ENCODE results near the gene ARG1.
"Not testable (repeated sequence)": the region's sequence is repeated elsewhere in the genome, so short reads cannot be mapped to it uniquely, and the experiment has no call there.

ARG1 gene

DNA sequence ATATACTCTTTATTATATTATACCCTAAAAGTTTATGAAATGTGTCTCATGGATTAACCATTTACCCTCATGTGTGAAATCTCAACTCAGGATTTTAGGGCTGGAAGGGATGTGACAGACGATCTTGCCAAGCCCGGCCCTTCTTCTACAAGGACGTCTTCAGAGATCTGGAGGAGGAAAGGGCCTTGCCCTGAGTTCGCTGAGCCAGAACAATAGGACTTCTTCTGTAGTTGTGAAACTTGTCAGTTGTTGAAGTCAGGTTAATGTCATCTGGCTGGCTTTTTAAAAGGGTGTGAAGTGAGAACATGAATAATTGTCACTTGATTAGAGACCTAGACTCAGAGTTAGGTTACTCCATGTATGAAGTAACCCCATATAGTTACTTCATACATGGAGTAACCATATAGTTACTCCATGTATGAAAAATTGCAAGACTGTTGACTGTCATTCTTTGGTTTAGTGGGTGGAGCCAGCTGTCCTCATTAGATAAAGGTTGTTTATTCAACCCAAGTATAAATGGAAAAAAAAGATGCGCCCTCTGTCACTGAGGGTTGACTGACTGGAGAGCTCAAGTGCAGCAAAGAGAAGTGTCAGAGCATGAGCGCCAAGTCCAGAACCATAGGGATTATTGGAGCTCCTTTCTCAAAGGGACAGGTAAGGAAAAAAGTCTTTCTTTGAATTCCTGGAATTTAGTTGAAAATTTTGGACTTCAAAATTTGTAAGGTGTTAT, at the start of gene ARG1:
TSS of gene ARG1 (plus strand) at position 541 of the 730 bp plus-strand sequence. CDS start at position 598, 57 bp downstream.
- H3K36me3 ChIP-seq (replicated peaks): no peaks in the 10 kb centered on the region
- in situ Hi-C loops (cut with MboI; ENCODE audit: low sequenced_read_pairs): no loop called here

DNA sequence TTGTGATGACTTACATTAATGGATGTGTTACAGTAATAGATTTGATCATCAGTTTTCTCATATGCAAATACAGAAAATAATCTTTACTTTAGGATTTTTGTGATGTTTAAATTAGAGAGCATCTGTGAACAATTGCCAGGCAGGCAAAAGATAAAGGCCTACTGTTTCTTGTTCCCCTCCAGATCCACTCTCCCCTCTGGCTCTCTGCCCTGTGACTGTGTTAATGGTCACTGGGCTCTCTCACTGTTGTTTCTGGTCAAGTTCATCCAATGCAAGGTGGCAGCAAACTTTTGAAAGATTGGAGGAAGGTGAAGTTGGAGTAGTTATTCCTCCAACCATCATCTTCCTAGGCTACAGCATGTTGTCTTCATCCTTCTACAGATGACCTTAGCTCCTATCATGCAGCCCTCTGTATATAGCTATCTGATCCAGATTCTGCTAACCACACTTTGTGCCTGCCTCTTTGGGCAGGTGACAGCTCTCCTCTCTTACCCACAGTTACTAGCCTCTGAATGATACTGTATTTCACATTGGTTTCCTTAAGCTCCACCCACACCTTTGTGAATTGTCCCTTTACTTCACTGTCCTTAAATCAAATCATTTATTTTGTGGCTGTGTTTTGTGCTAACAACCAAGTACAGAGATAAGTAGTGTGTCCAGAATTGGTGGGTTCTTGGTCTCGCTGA, 48.9 kb upstream of the ARG1 start:
- Histone ChIP-seq H3K36me3 (replicated peaks) (no peaks in the 10 kb centered on the region), H3K9me3 (no peaks in the 10 kb centered on the region), H3K4me1 (peaks cover 5% of the 10 kb centered on the region; the same call in 1 of the 2 replicates), H3K4me3 (no peak overlapping the region), H3K27me3 (ENCODE audit: low read depth) (no peaks in the 10 kb centered on the region)
- no peak for DNase-seq (ENCODE audit: low spot score in 2 of 2)
- in situ Hi-C loops (cut with MboI; ENCODE audit: low sequenced_read_pairs): loop anchor here (10.0 kb wide), 1 partner anchor 639 kb away; no protein-coding TSS in a partner anchor

More for the DNA sequence above, at the start of gene ARG1:
- DNase-seq (ENCODE audit: low spot score in 2 of 2): no peak
- H3K4me3 ChIP-seq: no peak within 1 kb of the TSS
- no peaks in the 10 kb centered on the region for H3K9me3 ChIP-seq
- no peaks in the 10 kb centered on the region for H3K4me1 ChIP-seq
- H3K27me3 ChIP-seq (ENCODE audit: low read depth): no peaks in the 10 kb centered on the region

DNA sequence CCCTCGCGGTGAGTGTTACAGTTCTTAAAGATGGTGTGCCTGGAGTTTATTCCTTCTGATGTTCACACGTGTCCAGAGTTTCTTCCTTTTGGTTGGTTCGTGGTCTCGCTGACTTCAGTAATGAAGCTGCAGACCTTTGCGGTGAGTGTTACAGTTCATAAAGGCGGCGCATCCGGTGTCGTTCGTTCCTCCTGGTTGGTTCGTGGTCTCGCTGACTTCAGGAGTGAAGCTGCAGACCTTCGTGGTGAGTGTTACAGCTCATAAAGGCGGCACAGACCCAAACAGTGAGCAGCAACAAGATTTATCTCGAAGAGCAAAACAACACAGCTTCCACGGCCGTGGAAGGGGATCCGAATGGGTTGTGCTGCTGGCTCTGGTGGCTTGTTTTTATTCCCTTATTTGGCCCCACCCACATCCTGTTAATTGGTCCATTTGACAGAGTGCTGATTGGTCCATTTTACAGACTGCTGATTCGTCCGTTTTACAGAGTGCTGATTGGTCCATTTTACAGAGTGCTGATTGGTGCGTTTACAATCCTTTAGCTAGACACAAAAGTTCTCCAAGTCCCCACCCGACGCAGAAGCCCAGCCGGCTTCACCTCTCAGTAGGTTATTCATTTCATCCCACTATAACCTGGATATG, 48.2 kb upstream of the ARG1 start:
- no peaks in the 10 kb centered on the region for H3K27me3 ChIP-seq (ENCODE audit: low read depth)
- no peaks in the 10 kb centered on the region for H3K36me3 ChIP-seq (replicated peaks)
- in situ Hi-C loops (cut with MboI; ENCODE audit: low sequenced_read_pairs): loop anchor here (10.0 kb wide), 1 partner anchor 640 kb away; no protein-coding TSS in a partner anchor
- H3K9me3 ChIP-seq: no peaks in the 10 kb centered on the region
- no peak for DNase-seq (ENCODE audit: low spot score in 2 of 2)
- H3K4me3 ChIP-seq: no peak overlapping the region
- H3K4me1 ChIP-seq: peaks cover 5% of the 10 kb centered on the region; the same call in 1 of the 2 replicates

DNA sequence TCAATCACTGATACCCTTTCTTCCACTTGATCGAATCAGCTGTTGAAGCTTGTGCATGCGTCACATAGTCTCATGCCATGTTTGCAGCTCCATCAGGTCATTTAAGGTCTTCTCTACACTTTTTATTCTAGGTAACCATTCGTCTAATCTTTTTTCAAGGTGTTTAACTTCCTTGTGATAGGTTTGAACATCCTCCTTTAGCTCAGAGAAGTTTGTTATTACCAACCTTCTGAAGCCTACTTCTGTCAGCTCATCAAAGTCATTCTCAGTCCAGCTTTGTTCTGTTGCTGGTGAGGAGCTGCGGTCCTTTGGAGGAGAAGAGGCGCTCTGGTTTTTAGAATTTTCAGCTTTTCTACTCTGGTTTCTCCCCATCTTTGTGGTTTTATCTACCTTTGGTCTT, 42.1 kb upstream of the ARG1 start:
- in situ Hi-C loops (cut with MboI; ENCODE audit: low sequenced_read_pairs); H3K9me3 ChIP-seq: not testable (repeated sequence)

DNA sequence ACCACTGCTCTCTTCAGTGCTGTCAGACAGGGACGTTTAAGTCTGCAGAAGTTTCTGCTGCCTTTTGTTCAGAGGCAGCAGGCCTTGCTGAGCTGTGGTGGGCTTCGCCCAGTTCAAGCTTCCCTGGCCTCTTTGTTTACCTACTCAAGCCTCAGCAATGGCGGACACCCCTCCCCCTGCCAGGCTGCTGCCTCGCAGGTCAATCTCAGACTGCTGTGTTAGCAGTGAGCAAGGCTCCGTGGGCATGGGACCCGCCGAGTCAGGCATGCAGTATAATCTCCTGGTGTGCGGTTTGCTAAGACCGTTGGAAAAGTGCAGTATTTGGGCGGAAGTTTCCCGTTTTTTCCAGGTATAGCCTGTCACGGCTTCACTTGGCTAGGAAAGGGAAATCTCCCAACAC, 41.3 kb upstream of the ARG1 start:
- in situ Hi-C loops (cut with MboI; ENCODE audit: low sequenced_read_pairs); H3K4me3 ChIP-seq; H3K4me1 ChIP-seq: not testable (repeated sequence)

More for the DNA sequence above, 42.1 kb upstream of the ARG1 start:
- not testable (repeated sequence) for H3K4me1 ChIP-seq; DNase-seq (ENCODE audit: low spot score in 2 of 2); H3K27me3 ChIP-seq (ENCODE audit: low read depth); H3K4me3 ChIP-seq; H3K36me3 ChIP-seq (replicated peaks)

DNA sequence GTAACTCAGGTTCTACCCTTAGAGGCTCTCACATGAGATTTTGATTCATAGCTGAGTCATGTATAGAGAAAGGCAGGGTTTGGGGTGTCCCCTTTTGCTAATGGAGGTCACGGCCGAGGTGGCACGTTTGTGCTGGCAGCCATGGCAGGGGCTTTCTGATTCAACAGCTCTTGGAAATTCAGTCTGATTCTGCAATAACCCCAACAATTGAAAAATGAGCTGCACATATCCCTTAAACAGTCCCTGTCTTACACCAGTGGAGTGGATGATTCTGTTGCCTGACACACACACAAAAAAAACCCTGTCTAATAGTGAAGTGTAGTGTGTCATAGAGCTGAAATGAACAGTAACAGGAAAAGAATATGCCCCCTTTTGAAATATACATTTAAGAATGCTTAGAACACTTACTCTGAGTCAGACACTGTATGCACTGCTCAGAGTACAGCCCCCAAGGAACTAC, 40.4 kb upstream of the ARG1 start:
- Histone ChIP-seq H3K9me3 (no peaks in the 10 kb centered on the region), H3K4me3 (no peak overlapping the region), H3K36me3 (replicated peaks) (no peaks in the 10 kb centered on the region), H3K4me1 (no peaks in the 10 kb centered on the region), H3K27me3 (ENCODE audit: low read depth) (no peaks in the 10 kb centered on the region)
- in situ Hi-C loops (cut with MboI; ENCODE audit: low sequenced_read_pairs): no loop called here
- DNase-seq (ENCODE audit: low spot score in 2 of 2): no peak

More for the DNA sequence above, 41.3 kb upstream of the ARG1 start:
- not testable (repeated sequence) for H3K36me3 ChIP-seq (replicated peaks); H3K27me3 ChIP-seq (ENCODE audit: low read depth); H3K9me3 ChIP-seq; DNase-seq (ENCODE audit: low spot score in 2 of 2)

DNA sequence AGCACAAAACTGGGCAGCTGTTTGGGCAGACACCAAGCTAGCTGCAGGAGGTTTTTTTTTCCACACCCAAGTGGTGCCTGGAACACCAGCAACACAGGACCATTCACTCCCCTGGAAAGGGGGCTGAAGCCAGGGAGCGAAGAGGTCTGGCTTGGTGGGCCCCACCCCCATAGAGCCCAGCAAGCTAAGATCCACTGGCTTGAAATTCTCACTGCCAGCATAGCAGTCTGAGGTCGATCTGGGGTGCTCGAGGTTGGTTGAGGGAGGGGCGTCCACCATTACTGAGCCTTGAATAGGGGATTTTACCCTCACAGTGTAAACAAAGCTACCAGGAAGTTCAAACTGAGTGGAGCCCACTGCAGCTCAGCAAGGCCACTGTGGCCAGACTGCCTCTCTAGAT, 34.4 kb upstream of the ARG1 start:
- H3K4me3 ChIP-seq; H3K4me1 ChIP-seq; H3K36me3 ChIP-seq (replicated peaks); H3K27me3 ChIP-seq (ENCODE audit: low read depth); DNase-seq (ENCODE audit: low spot score in 2 of 2); H3K9me3 ChIP-seq; in situ Hi-C loops (cut with MboI; ENCODE audit: low sequenced_read_pairs): not testable (repeated sequence)

DNA sequence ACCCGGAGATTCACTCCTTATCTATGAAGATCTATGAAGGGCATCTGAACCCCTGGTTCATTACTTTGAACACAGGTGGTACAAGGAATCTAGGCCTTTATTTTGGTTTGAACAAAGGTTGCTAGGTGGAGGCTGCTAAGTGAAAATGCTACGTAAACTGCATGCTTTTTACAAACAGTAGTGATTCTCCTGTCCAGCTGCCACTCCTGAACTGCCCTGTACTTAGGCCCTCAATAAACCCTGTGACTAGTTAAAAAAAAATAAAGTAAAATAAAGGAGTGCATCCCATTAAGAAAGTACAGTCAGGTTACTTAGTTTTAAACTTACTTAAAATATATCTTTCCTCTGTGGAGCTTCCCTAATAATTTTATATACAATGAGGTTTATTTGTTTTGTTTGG, 27.7 kb upstream of the ARG1 start:
- in situ Hi-C loops (cut with MboI; ENCODE audit: low sequenced_read_pairs): no loop called here
- H3K27me3 ChIP-seq (ENCODE audit: low read depth): 0 out of 2 replicates have a peak, but pooled peaks cover 2% of the 10 kb centered on the region
- no peaks in the 10 kb centered on the region for H3K4me1 ChIP-seq
- no peaks in the 10 kb centered on the region for H3K36me3 ChIP-seq (replicated peaks)
- no peak for DNase-seq (ENCODE audit: low spot score in 2 of 2)
- H3K4me3 ChIP-seq: no peak overlapping the region
- H3K9me3 ChIP-seq: no peaks in the 10 kb centered on the region; the same call in 1 of the 2 replicates

DNA sequence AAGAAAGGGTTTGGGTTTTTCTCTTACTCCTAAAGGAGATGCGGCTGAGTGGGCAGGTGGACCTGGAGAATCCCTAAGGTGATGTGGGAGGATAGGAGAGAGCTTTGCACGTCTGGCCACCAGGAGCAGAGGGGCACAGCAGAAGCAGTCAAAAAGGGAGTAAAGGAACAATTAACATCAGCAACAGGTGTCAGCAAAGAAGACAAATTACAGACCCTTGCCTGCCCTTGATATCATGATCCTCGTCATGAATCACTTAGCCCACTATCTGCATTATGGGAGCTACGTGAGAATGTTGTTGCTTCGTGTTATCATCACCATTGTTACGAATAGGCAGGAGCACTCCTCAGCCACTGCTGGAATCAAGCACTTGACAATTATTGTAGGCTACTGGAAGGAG, 25.5 kb upstream of the ARG1 start:
- Histone ChIP-seq H3K4me3 (no peak overlapping the region), H3K9me3 (no peaks in the 10 kb centered on the region; the same call in 1 of the 2 replicates), H3K27me3 (ENCODE audit: low read depth) (0 out of 2 replicates have a peak, but pooled peaks cover 2% of the 10 kb centered on the region), H3K36me3 (replicated peaks) (no peaks in the 10 kb centered on the region), H3K4me1 (no peaks in the 10 kb centered on the region)
- no peak for DNase-seq (ENCODE audit: low spot score in 2 of 2)
- in situ Hi-C loops (cut with MboI; ENCODE audit: low sequenced_read_pairs): no loop called here

DNA sequence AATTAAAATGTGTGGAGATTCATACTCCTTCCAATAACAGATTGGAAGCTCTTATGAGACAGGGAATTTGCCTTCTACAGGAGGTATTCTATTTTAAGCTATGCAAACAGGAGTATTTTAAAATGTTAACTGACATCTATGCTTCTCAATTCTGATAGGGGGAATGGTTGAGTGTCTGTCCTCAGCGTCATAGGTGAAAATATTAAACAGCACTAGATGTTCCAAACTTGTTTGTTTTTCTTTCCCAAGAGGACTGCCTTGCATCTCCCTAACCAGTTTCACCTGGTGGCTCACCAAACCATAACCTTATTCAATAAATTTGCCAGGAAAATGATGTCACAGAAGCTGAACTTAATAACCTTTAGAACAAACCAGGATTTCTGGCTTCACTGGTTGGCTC, 24.6 kb upstream of the ARG1 start:
- no peaks in the 10 kb centered on the region for H3K36me3 ChIP-seq (replicated peaks)
- 0 out of 2 replicates have a peak, but pooled peaks cover 2% of the 10 kb centered on the region for H3K27me3 ChIP-seq (ENCODE audit: low read depth)
- in situ Hi-C loops (cut with MboI; ENCODE audit: low sequenced_read_pairs): no loop called here
- no peak for DNase-seq (ENCODE audit: low spot score in 2 of 2)
- H3K4me1 ChIP-seq: no peaks in the 10 kb centered on the region
- H3K9me3 ChIP-seq: no peaks in the 10 kb centered on the region; the same call in 1 of the 2 replicates
- no peak overlapping the region for H3K4me3 ChIP-seq

DNA sequence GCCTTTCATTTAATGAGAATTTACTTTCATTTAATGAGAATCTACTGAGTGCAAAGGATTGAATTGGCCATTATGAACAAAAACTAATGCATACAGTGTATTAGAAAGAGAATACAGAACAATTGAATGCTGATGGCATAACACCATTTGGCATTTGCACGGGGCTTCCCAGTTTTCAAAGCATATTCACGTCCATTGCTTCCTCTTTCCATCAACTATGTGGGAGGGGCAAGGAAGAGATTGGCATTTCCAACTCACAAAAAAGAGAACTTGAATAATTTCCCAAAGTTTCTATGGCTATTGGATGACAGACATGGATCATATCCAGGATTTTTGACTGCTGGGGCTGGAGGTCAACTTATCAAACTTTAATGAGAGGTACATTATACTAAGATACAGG, 23.2 kb upstream of the ARG1 start:
- Histone ChIP-seq H3K27me3 (ENCODE audit: low read depth) (0 out of 2 replicates have a peak, but pooled peaks cover 2% of the 10 kb centered on the region), H3K36me3 (replicated peaks) (no peaks in the 10 kb centered on the region), H3K4me3 (no peak overlapping the region), H3K4me1 (no peaks in the 10 kb centered on the region), H3K9me3 (no peaks in the 10 kb centered on the region; the same call in 1 of the 2 replicates)
- DNase-seq (ENCODE audit: low spot score in 2 of 2): no peak
- in situ Hi-C loops (cut with MboI; ENCODE audit: low sequenced_read_pairs): no loop called here

DNA sequence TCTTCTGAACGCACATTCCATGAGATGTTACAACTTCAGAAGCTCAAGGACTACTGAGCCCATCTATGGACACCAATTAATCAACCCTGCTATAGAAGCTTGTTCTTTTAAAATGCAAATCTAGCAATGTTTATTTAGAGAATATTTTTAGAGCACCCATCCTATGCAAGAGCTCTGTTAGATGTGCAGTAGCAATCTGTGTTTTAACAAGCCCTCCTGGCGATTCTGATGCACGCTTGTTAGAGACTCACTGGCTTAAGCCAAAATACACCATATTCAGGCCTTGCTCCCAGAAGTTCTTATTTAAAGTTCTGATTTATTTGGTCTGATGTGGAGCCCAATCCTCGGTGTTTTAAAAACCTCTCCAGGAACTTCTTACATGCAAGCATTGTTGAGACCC, 21.1 kb upstream of the ARG1 start:
- Histone ChIP-seq H3K4me3 (no peak overlapping the region), H3K27me3 (ENCODE audit: low read depth) (no peaks in the 10 kb centered on the region), H3K4me1 (no peaks in the 10 kb centered on the region), H3K36me3 (replicated peaks) (no peaks in the 10 kb centered on the region), H3K9me3 (no peaks in the 10 kb centered on the region)
- in situ Hi-C loops (cut with MboI; ENCODE audit: low sequenced_read_pairs): no loop called here
- DNase-seq (ENCODE audit: low spot score in 2 of 2): no peak

DNA sequence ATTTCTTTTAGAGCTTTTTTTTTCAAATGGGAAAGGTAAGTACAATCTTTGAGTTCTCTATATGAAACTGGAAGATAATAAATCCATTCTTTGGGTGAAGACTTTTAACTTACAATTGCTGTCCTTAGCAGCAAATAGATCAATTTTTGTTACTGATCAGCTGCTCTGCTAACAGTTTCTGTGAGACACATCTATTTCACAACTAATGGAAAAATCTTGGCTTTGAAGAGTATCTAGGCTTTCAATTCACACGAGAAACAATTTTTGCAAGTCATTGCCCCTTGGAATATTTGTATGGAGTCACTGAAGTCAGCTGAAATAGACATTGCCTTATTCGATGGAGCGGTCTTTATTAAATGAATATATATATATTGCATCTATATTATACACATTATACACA, 20.5 kb upstream of the ARG1 start:
- H3K27me3 ChIP-seq (ENCODE audit: low read depth): no peaks in the 10 kb centered on the region
- H3K9me3 ChIP-seq: no peaks in the 10 kb centered on the region
- no peaks in the 10 kb centered on the region for H3K4me1 ChIP-seq
- in situ Hi-C loops (cut with MboI; ENCODE audit: low sequenced_read_pairs): no loop called here
- H3K36me3 ChIP-seq (replicated peaks): no peaks in the 10 kb centered on the region
- H3K4me3 ChIP-seq: no peak overlapping the region
- no peak for DNase-seq (ENCODE audit: low spot score in 2 of 2)

DNA sequence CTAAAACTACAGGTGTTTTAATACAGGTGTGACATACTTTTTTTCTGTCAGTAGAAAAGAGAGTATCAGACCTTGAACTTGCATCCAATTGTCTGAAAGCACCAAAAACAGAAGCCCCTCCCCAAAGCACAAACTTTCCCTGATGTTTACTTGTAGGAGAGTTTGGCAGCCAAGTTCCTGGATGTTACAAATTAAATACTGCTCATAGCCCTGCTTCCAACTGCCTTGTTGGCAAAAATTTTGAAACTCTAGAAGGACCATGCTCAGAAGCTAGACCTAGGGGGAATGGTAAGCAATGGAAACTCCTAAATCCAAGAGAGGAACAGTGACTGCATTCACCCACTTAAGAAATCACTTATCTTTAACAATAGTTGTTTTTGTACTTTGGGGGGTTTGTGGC, 17.0 kb upstream of the ARG1 start:
- no peak for DNase-seq (ENCODE audit: low spot score in 2 of 2)
- Histone ChIP-seq H3K9me3 (no peaks in the 10 kb centered on the region), H3K4me3 (no peak overlapping the region), H3K36me3 (replicated peaks) (no peaks in the 10 kb centered on the region), H3K27me3 (ENCODE audit: low read depth) (no peaks in the 10 kb centered on the region), H3K4me1 (no peaks in the 10 kb centered on the region)
- in situ Hi-C loops (cut with MboI; ENCODE audit: low sequenced_read_pairs): no loop called here

All from HAP-1 (cell line).